Measurements from ENCODE around the gene SCAF1.

Gene SCAF1

DNA sequence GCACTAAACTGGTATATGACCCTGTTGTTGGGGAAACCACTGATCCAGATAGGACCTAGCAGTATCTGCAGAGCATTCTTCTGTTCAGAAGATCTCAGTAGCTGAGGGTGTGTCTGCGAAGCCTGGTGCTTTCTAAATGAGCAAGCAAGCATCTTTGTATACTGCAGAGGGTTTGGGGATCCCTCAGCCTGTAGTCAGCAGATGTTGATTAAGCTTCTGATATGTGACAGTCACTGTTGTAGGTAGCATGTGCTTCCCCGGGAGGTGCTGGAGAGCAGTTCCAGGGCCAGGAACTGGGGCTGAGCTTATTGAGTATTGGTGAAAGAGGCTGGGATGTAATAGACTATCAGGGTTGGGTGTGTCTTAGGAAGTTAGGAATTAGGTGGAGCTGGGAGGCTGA lies 1.5 kb downstream of the SCAF1 start:
- DNase-seq (ENCODE audit: low read depth) = no peak

GRCh38 chr19:49645592-49645991 lies 3.6 kb downstream of the SCAF1 start:
- DNase-seq (ENCODE audit: low read depth) = no peak

GRCh38 chr19:49645995-49646394 lies 4.0 kb downstream of the SCAF1 start:
- no peak for DNase-seq (ENCODE audit: low read depth)

DNA sequence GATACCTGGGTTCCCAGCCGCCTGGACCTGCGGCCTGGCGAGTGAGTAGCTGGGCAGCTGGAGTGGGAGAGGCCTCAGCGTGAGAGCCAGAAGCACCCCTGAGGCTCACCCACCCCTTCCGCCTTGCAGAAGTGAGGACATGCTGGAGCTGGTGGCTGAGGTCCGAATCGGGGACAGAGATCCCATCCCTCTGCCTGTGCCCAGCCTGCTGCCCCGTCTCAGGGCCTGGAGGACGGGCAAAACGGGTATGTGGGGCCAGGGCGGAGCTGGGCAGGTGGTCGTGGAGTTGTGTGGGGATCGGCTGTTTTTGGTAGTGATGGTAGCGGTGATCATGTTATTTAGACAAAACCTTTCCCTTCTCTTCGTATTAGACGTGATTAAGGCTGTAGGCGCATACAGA lies 4.6 kb downstream of the SCAF1 start:
- DNase-seq (ENCODE audit: low read depth) = no peak

DNA sequence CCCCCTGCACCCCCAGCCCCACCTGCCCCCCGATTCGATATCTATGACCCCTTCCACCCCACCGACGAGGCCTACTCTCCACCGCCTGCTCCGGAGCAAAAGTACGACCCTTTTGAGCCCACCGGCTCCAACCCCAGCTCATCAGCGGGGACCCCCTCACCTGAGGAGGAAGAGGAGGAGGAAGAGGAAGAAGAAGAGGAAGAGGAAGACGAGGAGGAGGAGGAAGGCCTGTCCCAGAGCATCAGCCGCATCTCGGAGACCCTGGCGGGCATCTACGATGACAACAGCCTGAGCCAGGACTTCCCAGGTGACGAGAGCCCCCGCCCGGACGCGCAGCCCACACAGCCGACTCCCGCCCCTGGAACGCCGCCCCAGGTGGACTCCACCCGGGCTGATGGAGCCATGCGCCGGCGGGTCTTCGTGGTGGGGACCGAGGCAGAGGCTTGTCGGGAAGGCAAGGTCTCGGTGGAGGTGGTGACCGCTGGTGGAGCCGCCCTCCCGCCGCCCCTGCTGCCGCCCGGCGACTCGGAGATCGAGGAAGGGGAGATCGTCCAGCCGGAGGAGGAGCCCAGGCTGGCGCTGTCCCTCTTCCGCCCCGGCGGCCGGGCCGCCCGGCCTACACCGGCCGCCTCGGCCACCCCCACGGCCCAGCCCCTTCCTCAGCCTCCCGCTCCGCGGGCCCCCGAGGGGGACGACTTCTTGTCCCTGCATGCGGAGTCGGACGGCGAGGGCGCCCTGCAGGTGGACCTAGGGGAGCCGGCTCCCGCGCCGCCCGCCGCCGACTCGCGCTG lies 9.2 kb downstream of the SCAF1 start:
- no peak for DNase-seq (ENCODE audit: low read depth)

- no peak for DNase-seq (ENCODE audit: low read depth)
These were observed 10.0 kb downstream of the SCAF1 start for GRCh38 chr19:49651820-49652550.

GRCh38 chr19:49652551-49653465 lies 10.8 kb downstream of the SCAF1 start:
- DNase-seq (ENCODE audit: low read depth) = no peak

GRCh38 chr19:49653466-49653806 lies 11.4 kb downstream of the SCAF1 start:
- DNase-seq (ENCODE audit: low read depth) = no peak

GRCh38 chr19:49654581-49654980 lies 12.6 kb downstream of the SCAF1 start:
- no peak for DNase-seq (ENCODE audit: low read depth)

DNA sequence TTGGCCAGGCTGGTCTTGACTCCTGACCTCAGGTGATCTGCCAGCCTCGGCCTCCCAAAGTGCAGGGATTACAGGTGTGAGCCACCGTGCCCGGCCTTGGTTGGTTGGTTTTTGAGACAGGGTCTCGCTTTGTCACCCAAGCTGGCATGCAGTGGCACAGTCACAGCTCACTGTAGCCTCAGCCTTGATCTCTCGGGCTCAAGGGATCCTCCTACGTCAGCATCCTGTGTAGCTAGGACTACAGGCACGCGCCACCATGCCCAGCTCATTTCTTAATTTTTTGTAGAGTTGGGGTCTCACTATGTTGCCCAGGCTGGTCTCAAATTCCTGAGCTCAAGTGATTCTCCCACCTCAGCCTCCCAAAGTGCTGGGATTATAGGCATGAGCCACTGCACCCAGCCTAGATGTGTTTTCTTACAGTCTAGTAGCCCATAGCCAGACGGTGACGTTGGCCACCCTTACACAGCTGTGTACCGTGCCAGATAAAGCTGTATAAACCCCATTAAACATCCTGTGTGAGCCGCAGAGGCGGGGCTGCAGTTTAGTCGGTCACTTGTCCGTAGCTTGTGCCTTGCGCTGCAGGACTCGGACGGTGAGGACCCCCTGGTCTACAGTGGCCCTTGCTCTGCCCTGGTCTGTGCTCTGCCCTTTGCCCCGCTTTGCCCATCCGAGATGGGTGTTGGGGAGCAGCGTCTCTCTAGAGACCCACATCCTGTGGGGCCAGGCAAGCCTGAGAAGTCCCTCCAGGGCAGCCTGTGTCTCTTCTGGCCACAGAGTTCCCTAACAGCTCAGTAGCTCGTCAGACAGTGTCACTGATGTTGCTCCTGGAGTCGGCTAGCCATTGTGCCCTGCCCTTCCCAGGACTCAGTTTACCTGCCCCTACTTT lies 13.8 kb downstream of the SCAF1 start:
- no peak for DNase-seq (ENCODE audit: low read depth)

DNA sequence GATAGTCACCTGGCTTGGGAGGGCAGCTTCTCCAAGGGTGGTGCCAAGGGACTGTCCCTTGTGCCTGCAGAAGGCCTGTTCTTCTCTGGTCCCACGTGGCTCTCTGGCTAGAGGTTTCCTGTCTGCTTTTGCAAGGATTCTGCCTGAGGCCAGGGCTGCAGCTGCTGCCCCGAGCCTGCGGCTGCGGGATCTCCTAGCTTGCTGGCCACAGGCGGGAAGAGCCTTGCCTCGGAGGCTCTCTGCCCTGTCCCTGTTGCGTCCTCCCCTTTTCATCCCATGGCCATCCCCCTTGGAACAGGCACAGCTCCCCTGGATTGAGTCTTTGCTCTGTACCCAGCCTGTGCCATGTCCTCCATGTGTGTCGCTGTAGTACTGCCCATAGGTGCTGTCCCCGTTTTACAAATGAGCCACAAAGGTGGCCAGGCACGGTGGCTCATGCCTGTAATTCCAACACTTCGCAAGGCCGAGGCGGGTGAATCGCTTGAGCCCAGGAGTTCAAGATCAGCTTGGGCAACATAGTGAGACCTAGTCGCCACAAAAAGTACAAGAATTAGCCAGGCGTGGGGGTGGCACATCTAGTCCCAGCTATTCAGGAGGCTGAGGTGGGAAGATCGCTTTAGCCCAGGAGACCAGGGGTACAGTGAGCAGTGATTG lies 14.6 kb downstream of the SCAF1 start:
- DNase-seq (ENCODE audit: low read depth) = no peak

DNA sequence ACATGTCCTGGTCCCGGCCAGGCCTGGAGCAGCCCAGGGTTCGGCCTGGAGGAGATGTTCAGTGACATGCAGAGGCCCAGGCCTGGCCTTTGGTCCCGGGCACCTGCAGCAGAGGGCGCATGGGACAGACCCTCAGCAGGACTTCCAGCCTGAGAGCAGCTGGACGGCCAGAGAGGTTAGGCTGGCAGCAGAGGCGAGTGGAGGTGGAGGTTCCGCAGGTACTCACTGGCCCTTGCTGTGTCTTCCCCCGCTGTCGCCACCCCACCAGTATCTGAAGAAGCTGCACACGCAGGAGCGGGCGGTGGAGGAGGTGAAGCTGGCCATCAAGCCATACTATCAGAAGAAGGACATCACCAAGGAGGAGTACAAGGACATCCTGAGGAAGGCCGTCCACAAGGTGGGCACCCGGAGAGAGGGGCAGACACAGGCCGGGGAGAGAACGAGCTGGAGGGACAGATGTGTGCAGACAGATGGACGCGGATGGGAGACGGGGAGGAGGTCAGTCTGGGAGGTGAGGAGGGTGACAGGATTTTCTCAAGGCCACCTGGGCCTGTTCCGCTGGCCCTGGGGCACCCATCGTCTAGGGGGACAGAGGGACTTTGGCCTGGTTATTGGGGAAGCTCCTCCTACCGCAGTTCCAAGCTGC lies 15.6 kb downstream of the SCAF1 start:
- no peak for DNase-seq (ENCODE audit: low read depth)

DNA sequence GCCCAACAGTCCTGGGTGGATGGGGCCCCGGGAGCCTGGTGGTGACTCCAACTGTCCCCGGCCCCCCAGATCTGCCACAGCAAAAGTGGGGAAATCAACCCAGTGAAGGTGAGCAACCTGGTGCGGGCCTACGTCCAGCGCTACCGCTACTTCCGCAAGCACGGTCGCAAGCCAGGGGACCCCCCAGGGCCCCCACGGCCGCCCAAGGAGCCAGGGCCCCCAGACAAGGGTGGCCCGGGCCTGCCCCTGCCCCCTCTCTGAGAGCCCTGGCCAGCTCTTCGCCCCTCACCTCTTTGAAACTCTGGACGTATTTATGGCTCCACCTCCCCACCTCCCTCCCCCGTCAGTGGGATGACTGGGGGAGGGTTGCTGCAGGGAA lies 16.1 kb downstream of the SCAF1 start:
- no peak for DNase-seq (ENCODE audit: low read depth)

DNA sequence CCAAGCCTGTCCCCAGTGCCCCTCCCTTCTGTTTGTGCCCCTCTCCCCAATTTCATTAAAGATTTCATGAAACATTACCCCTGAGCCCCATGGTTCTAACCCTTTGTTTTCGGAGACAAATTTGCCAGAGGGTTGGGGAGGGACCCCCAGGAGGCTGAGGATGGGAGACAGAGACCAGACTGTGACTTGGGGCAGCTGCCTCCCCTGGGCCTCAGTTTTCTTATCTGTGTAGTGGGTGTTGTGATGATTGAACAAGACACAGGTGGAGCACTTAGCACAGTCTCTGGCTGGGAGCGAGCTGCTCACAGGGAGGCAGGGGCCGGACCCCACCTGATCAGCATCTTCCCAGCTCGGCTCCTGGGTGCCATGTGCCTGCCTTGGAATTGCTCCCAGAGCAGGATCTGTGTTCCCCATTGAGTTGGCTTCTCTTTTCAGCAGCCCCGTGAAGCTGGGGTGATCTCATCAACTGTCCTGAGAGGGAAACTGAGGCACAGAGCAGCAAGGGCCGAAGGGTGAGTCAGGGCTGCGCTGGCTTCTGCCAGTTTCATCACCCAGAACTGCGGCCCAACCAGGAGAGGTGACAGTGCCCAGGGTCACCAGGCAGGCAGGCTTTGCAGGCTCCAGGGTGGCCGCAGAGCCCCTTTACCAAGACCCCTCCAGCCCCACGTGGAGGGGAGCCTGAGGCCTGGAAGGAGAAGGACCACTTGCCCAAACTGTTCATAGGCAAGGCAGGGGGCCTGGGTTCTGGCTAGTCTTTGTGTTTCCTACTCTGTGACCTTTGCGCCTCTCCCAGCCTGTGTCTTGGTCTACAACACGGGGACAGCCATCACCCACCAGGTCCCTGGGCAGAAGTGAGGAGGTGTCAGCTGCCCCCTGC lies 16.8 kb downstream of the SCAF1 start:
- DNase-seq (ENCODE audit: low read depth) = no peak

DNA sequence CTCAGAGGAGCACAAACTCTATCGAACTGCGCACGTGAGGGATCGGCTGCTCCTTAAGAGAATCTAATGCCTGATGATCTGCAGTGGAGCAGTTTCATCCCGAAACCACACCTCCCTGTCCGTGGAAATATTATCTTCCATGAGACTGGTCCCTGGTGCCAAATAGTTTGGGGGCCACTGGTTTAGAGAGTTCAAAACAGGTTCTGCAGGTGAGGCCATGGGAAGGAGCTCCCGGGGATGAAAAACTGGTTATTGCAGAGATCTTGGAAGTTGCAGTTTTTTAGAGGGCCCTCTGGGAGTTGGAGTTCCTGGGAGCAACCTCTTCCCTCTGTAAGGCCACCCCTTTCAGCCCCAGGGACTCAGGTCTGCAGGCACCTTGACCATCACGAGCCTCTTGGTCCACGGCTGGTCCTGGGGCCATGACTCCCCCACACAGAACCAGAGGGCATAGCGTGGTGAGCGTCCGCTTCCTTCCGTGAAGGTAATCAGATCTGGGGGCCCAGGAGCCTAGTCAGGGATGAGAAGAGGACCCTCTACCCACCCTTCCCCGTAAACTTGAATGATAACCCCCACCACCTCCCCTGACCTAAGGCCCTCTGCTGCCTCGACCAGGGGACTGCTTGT lies 18.4 kb downstream of the SCAF1 start:
- no peak for DNase-seq (ENCODE audit: low read depth)

DNA sequence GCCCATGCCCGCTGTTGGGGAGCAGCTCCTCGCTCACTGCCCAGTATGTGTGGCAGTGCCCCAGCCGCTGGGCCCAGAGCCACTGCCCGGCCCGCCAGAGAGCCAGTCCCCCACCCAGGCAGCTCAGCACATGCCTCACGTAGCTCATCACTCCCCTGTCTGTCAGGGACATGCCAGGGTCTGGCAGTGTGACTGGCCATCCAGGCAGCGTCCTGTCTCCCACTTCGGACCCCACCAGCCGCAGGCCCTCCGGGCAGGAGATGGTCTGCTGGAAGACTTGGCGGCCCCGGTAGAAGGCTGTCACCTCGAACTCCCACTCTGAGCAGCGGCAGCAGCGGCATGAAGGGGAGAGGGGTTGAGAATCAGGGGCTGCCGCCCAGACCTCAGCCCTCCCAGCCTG lies 20.0 kb downstream of the SCAF1 start:
- no peak for DNase-seq (ENCODE audit: low read depth)

DNA sequence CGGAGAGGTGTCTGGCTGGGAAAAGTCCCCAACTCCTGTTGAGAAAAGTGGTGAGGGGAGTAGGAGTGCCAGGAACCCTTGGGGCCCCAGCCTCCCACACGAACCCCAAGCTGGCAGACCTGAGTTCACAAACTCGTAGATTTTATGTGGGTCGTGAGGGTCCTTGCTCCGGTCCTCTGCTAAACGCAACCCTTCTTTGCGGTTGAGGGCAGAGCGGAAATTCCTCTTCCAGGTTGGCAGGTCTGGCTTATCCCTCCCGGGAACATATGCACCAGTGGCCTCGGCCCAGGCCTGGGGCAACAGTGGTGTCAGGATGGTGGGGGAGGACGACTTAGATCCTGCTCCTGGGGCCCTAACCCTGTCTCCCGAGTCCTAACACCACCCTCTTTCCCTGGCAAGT lies 21.2 kb downstream of the SCAF1 start:
- no peak for DNase-seq (ENCODE audit: low read depth)

DNA sequence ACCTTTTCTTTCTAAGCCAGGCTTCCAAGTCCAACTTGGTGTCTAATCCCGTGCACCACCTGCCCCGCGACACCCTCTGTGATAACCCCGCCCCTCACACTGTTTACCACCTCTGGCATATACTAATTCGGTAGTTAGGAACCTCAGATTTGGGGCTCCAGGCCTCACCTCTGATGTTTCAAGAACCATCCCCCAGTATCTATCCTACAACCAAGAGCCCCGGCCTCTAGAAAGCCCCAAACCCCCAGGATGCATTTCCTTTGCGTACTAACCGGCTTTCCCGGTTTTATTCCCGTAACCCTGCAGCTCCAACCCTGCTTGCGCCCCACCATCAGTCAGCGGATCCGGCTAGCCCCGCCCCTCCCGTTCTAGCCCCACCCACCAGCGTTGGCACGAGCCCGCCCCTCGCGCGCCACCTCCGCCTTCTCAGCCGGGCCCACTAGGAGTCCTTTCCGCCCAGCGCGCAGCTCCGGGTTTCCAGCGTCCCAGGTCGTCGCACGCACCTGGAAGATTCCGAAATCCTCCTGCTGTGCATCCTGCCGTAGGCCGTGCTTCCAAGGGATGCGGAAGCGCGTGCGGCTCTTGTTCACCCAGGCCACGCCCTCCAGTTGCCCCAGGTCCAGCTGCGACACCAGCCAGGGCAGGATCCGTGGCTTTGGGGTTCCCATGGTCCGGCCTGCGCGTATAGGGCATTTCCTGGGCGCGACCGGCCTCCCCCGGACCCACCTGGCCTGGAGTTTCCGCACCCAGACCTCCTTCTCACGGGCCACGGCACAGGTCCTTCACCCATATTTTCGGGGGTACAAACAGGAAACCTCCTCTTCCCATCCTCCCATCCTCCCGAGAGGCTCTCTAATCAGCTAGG lies 22.4 kb downstream of the SCAF1 start:
- DNase-seq (ENCODE audit: low read depth) = peak; percentile 50
